GM23338 (cell line): Measurements from ENCODE around the gene KRTAP5-3. TPM values are rescaled to one million over a fixed set of nuclear protein-coding genes. Genes with fewer than 3 reads are reported as not detected.

Experiments
- ATAC-seq: fragments of 200-7000 bp; cut with Tn5 transposase; 3 replicates; pipeline ENCODE4 v1.9.1; 2020
- DNase-seq: peaks from one replicate; pipeline ENCODE4 v3.0.0-alpha.2; 2015; ENCODE audit warnings: low spot score
- H2AFZ ChIP-seq: fragments of 200-600 bp; sonication (generic); 2 replicates; pipeline ENCODE4 v1.8.0; 2016; ENCODE audit warnings: antibody characterized with exemption, mild to moderate bottlenecking, moderate library complexity
- H3F3A ChIP-seq: fragments of 200-600 bp; sonication (generic); replicated peaks from 2 replicates; pipeline ENCODE4 v1.8.0; 2017; ENCODE audit warnings: antibody characterized with exemption, mixed run types, low read depth
- H3K27ac ChIP-seq: fragments of 200-600 bp; sonication (generic); 2 replicates; pipeline ENCODE4 v1.6.1; 2016; ENCODE audit warnings: low read depth
- H3K27me3 ChIP-seq: fragments of 200-600 bp; sonication (generic); 2 replicates; pipeline ENCODE4 v1.8.0; 2016; ENCODE audit warnings: mild to moderate bottlenecking, mixed run types, moderate library complexity; ENCODE audit not compliant: insufficient read depth
- H3K36me3 ChIP-seq: fragments of 200-600 bp; sonication (generic); 2 replicates; pipeline ENCODE4 v1.8.0; 2016; ENCODE audit warnings: mild to moderate bottlenecking; ENCODE audit not compliant: insufficient read depth
- H3K4me1 ChIP-seq: fragments of 200-600 bp; sonication (generic); 2 replicates; pipeline ENCODE4 v1.8.0; 2016; ENCODE audit warnings: mild to moderate bottlenecking, moderate library complexity; ENCODE audit not compliant: insufficient read depth
- H3K4me2 ChIP-seq: fragments of 200-600 bp; sonication (generic); 2 replicates; pipeline ENCODE4 v1.7.1; 2017; ENCODE audit warnings: mixed run types
- H3K4me3 ChIP-seq: fragments of 200-600 bp; sonication (generic); 2 replicates; pipeline ENCODE4 v1.6.1; 2016; ENCODE audit warnings: mixed run types
- H3K79me2 ChIP-seq: fragments of 200-600 bp; sonication (generic); replicated peaks from 2 replicates; pipeline ENCODE4 v1.8.0; 2017; ENCODE audit warnings: mild to moderate bottlenecking; ENCODE audit not compliant: insufficient read depth
- H3K9me2 ChIP-seq: fragments of 200-600 bp; sonication (generic); 2 replicates; pipeline ENCODE4 v1.8.0; 2017; ENCODE audit not compliant: insufficient read depth
- H4K20me1 ChIP-seq: fragments of 200-600 bp; sonication (generic); replicated peaks from 2 replicates; pipeline ENCODE4 v1.8.0; 2017; ENCODE audit warnings: mild to moderate bottlenecking; ENCODE audit not compliant: insufficient read depth
- H3K27ac Mint-ChIP-seq: 2 replicates; pipeline ENCODE4 v1.8.0; 2020; ENCODE audit warnings: inconsistent platforms, mild to moderate bottlenecking, moderate library complexity, mixed read lengths
- H3K27me3 Mint-ChIP-seq: 3 replicates; pipeline ENCODE4 v1.8.0; 2022; ENCODE audit warnings: low read depth, mild to moderate bottlenecking, moderate library complexity, mixed read lengths, inconsistent platforms; ENCODE audit not compliant: insufficient read depth, poor library complexity
- H3K36me3 Mint-ChIP-seq: 3 replicates; pipeline ENCODE4 v1.8.0; 2021; ENCODE audit warnings: low read depth, mild to moderate bottlenecking, inconsistent platforms, moderate library complexity, mixed read lengths
- H3K4me1 Mint-ChIP-seq: 3 replicates; pipeline ENCODE4 v1.8.0; 2020; ENCODE audit warnings: mild to moderate bottlenecking, inconsistent platforms, mixed read lengths
- H3K4me3 Mint-ChIP-seq: 3 replicates; pipeline ENCODE4 v1.8.0; 2021; ENCODE audit warnings: moderate library complexity, mild to moderate bottlenecking, inconsistent platforms, mixed read lengths
- H3K9me3 Mint-ChIP-seq: 3 replicates; pipeline ENCODE4 v1.8.0; 2020; ENCODE audit warnings: moderate library complexity, mild to moderate bottlenecking, inconsistent platforms, mixed read lengths
- CREB1 ChIP-seq: fragments of 250-450 bp; sonication (Bioruptor Pico); IDR thresholded peaks from 2 replicates; pipeline ENCODE4 v1.5.0; 2020; ENCODE audit warnings: low read depth, mild to moderate bottlenecking, moderate library complexity
- EZH2 ChIP-seq: fragments of 200-600 bp; sonication (generic); IDR thresholded peaks from one replicate; pipeline ENCODE4 v1.8.0; 2017; ENCODE audit warnings: antibody characterized with exemption, mild to moderate bottlenecking, low read depth; ENCODE audit not compliant: unreplicated experiment
- EZH2phosphoT487 ChIP-seq: fragments of 200-600 bp; sonication (generic); IDR thresholded peaks from one replicate; pipeline ENCODE4 v1.8.1; 2018; ENCODE audit warnings: antibody characterized with exemption; ENCODE audit not compliant: unreplicated experiment
- JUNB ChIP-seq: IDR thresholded peaks from one replicate; pipeline ENCODE4 v1.6.1; 2016; ENCODE audit warnings: antibody characterized with exemption; ENCODE audit not compliant: unreplicated experiment
- NANOG ChIP-seq: IDR thresholded peaks from 2 replicates; pipeline ENCODE4 v1.6.1; 2016; ENCODE audit warnings: antibody characterized with exemption, borderline replicate concordance
- STAT1 ChIP-seq: IDR thresholded peaks from one replicate; pipeline ENCODE4 v1.6.1; 2016; ENCODE audit warnings: antibody characterized with exemption; ENCODE audit not compliant: unreplicated experiment
- ZNF114 ChIP-seq: fragments of 250-450 bp; sonication (Bioruptor Pico); IDR thresholded peaks from 2 replicates; pipeline ENCODE4 v1.5.0; 2020; ENCODE audit warnings: mild to moderate bottlenecking, moderate library complexity
- polyA plus RNA-seq: library from polyadenylated mRNA; unstranded; fragments of >200 nt; fragmentation: Nextera tagmentation; extraction: Ambion mirVana; gene quantifications from 2 replicates; pipeline ENCODE4 v1.2.1, GENCODE V29; 2016
- total RNA-seq: library from RNA; depleted of rRNA; stranded (reverse); fragments of >200 nt; shearing (Covaris generic); gene quantifications from 2 replicates; pipeline ENCODE4 v1.2.3, GENCODE V29; 2014
- TF ChIP-seq, protein P1 (sequence below): IDR thresholded peaks from one replicate; pipeline ENCODE4 v1.6.1; 2018; ENCODE audit warnings: antibody characterized with exemption; ENCODE audit not compliant: unreplicated experiment
- TF ChIP-seq, protein P2 (sequence below), 2 experiments: fragments of 200-600 bp in 1 of 2; sonication (generic) in 1 of 2; conservative IDR thresholded peaks; 2 replicates each; pipeline versions ENCODE4 v1.5.1 to v1.6.1; 2016 to 2017; ENCODE audit warnings: antibody characterized with exemption in 2 of 2, low read depth in 2 of 2, mild to moderate bottlenecking in 2 of 2, moderate library complexity in 1 of 2
- TF ChIP-seq, protein P3 (sequence below): IDR thresholded peaks from 2 replicates; pipeline ENCODE4 v1.6.1; 2016; ENCODE audit warnings: antibody characterized with exemption
- TF ChIP-seq, protein P4 (sequence below): fragments of 250-450 bp; sonication (Bioruptor Pico); IDR thresholded peaks from 2 replicates; pipeline ENCODE4 v1.5.0; 2020; ENCODE audit warnings: mild to moderate bottlenecking, moderate library complexity

The KRTAP5-3 gene
- total and polyA plus RNA-seq, 2 experiments from 2014 or later, result not detected

DNA sequence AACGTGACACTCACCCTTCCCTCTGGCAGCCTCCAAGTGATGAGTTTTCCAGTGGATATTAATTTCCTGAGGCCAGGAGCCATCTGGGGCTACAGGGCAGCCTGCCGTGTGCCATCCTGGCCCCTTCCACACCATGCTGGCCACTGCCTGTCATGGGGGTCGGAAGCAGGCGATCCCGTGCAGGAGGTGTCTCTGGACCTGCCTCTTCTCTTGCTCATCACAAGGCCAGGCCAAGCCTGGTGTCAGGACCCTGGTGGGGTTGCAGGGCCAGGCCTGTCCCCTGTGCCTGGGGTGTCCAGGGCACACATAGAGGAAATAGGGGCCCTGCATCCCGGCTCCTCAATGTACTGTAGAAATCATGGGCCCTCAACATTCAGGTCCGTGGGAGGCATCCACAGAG lies 3.6 kb downstream of the KRTAP5-3 start (continued):
- TF ChIP-seq, protein P1, sequence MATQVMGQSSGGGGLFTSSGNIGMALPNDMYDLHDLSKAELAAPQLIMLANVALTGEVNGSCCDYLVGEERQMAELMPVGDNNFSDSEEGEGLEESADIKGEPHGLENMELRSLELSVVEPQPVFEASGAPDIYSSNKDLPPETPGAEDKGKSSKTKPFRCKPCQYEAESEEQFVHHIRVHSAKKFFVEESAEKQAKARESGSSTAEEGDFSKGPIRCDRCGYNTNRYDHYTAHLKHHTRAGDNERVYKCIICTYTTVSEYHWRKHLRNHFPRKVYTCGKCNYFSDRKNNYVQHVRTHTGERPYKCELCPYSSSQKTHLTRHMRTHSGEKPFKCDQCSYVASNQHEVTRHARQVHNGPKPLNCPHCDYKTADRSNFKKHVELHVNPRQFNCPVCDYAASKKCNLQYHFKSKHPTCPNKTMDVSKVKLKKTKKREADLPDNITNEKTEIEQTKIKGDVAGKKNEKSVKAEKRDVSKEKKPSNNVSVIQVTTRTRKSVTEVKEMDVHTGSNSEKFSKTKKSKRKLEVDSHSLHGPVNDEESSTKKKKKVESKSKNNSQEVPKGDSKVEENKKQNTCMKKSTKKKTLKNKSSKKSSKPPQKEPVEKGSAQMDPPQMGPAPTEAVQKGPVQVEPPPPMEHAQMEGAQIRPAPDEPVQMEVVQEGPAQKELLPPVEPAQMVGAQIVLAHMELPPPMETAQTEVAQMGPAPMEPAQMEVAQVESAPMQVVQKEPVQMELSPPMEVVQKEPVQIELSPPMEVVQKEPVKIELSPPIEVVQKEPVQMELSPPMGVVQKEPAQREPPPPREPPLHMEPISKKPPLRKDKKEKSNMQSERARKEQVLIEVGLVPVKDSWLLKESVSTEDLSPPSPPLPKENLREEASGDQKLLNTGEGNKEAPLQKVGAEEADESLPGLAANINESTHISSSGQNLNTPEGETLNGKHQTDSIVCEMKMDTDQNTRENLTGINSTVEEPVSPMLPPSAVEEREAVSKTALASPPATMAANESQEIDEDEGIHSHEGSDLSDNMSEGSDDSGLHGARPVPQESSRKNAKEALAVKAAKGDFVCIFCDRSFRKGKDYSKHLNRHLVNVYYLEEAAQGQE, result no peak
- TF ChIP-seq JUNB, result no peak
- TF ChIP-seq CREB1 (CRISPR knock-in tag), result no peak
- no peak for TF ChIP-seq EZH2
- TF ChIP-seq NANOG, result no peak
- TF ChIP-seq, protein P2, sequence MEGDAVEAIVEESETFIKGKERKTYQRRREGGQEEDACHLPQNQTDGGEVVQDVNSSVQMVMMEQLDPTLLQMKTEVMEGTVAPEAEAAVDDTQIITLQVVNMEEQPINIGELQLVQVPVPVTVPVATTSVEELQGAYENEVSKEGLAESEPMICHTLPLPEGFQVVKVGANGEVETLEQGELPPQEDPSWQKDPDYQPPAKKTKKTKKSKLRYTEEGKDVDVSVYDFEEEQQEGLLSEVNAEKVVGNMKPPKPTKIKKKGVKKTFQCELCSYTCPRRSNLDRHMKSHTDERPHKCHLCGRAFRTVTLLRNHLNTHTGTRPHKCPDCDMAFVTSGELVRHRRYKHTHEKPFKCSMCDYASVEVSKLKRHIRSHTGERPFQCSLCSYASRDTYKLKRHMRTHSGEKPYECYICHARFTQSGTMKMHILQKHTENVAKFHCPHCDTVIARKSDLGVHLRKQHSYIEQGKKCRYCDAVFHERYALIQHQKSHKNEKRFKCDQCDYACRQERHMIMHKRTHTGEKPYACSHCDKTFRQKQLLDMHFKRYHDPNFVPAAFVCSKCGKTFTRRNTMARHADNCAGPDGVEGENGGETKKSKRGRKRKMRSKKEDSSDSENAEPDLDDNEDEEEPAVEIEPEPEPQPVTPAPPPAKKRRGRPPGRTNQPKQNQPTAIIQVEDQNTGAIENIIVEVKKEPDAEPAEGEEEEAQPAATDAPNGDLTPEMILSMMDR (conservative IDR thresholded peaks at IDR 0.05; ENCODE audit: low read depth in 2 of 2), result no peak
- TF ChIP-seq ZNF114 (CRISPR knock-in tag), result no peak
- no peak for TF ChIP-seq STAT1
- no peak for TF ChIP-seq EZH2phosphoT487
- TF ChIP-seq, protein P3, sequence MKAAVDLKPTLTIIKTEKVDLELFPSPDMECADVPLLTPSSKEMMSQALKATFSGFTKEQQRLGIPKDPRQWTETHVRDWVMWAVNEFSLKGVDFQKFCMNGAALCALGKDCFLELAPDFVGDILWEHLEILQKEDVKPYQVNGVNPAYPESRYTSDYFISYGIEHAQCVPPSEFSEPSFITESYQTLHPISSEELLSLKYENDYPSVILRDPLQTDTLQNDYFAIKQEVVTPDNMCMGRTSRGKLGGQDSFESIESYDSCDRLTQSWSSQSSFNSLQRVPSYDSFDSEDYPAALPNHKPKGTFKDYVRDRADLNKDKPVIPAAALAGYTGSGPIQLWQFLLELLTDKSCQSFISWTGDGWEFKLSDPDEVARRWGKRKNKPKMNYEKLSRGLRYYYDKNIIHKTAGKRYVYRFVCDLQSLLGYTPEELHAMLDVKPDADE, result no peak

DNA sequence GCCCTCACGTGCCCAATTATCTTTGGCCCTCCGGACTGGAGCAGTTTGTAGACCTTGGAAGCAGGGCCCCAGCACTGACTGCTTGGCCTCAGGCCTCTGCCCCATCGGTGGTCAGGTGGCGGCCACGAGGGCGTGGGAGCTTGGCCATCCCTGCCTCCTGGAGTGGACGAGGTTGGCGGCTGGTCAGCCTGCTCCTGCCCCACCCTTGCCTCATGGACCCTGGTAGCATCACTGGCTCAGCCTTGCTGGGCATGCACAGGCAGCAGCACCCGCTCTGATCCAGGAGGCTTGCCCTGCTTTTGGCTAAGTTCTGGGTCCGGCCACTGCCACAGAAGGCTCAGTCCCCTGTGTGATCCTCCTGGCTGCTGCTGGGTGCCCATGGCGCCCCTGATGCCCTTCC lies 4.1 kb downstream of the KRTAP5-3 start:
- Mint-ChIP-seq H3K4me3 (no peak overlapping the region), H3K27me3 (peaks cover 9% of the 10 kb centered on the region), H3K36me3 (peaks cover 5% of the 10 kb centered on the region; the same call in 1 of the 3 replicates), H3K4me1 (peaks cover 15% of the 10 kb centered on the region), H3K27ac (no peak overlapping the region), H3K9me3 (peaks cover 20% of the 10 kb centered on the region)
- Histone ChIP-seq H3K36me3 (no peaks in the 10 kb centered on the region), H3K27me3 (no peaks in the 10 kb centered on the region), H3K27ac (no peak overlapping the region), H3K4me3 (no peak overlapping the region), H3K79me2 (no peaks in the 10 kb centered on the region), H3K4me1 (no peaks in the 10 kb centered on the region), H3K4me2 (no peak overlapping the region), H3F3A (no peaks in the 10 kb centered on the region), H2AFZ (no peak overlapping the region), H4K20me1 (no peaks in the 10 kb centered on the region), H3K9me2 (no peaks in the 10 kb centered on the region)
- no peak for ATAC-seq
- no peak for DNase-seq
- TF ChIP-seq CREB1 (CRISPR knock-in tag), result no peak
- TF ChIP-seq, protein P4, sequence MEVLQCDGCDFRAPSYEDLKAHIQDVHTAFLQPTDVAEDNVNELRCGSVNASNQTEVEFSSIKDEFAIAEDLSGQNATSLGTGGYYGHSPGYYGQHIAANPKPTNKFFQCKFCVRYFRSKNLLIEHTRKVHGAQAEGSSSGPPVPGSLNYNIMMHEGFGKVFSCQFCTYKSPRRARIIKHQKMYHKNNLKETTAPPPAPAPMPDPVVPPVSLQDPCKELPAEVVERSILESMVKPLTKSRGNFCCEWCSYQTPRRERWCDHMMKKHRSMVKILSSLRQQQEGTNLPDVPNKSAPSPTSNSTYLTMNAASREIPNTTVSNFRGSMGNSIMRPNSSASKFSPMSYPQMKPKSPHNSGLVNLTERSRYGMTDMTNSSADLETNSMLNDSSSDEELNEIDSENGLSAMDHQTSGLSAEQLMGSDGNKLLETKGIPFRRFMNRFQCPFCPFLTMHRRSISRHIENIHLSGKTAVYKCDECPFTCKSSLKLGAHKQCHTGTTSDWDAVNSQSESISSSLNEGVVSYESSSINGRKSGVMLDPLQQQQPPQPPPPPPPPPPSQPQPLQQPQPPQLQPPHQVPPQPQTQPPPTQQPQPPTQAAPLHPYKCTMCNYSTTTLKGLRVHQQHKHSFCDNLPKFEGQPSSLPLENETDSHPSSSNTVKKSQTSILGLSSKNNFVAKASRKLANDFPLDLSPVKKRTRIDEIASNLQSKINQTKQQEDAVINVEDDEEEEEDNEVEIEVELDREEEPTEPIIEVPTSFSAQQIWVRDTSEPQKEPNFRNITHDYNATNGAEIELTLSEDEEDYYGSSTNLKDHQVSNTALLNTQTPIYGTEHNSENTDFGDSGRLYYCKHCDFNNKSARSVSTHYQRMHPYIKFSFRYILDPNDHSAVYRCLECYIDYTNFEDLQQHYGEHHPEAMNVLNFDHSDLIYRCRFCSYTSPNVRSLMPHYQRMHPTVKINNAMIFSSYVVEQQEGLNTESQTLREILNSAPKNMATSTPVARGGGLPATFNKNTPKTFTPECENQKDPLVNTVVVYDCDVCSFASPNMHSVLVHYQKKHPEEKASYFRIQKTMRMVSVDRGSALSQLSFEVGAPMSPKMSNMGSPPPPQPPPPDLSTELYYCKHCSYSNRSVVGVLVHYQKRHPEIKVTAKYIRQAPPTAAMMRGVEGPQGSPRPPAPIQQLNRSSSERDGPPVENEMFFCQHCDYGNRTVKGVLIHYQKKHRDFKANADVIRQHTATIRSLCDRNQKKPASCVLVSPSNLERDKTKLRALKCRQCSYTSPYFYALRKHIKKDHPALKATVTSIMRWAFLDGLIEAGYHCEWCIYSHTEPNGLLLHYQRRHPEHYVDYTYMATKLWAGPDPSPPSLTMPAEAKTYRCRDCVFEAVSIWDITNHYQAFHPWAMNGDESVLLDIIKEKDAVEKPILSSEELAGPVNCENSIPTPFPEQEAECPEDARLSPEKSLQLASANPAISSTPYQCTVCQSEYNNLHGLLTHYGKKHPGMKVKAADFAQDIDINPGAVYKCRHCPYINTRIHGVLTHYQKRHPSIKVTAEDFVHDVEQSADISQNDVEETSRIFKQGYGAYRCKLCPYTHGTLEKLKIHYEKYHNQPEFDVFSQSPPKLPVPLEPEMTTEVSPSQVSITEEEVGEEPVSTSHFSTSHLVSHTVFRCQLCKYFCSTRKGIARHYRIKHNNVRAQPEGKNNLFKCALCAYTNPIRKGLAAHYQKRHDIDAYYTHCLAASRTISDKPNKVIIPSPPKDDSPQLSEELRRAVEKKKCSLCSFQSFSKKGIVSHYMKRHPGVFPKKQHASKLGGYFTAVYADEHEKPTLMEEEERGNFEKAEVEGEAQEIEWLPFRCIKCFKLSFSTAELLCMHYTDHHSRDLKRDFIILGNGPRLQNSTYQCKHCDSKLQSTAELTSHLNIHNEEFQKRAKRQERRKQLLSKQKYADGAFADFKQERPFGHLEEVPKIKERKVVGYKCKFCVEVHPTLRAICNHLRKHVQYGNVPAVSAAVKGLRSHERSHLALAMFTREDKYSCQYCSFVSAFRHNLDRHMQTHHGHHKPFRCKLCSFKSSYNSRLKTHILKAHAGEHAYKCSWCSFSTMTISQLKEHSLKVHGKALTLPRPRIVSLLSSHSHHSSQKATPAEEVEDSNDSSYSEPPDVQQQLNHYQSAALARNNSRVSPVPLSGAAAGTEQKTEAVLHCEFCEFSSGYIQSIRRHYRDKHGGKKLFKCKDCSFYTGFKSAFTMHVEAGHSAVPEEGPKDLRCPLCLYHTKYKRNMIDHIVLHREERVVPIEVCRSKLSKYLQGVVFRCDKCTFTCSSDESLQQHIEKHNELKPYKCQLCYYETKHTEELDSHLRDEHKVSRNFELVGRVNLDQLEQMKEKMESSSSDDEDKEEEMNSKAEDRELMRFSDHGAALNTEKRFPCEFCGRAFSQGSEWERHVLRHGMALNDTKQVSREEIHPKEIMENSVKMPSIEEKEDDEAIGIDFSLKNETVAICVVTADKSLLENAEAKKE, result no peak
- TF ChIP-seq, protein P2 (conservative IDR thresholded peaks at IDR 0.05; ENCODE audit: low read depth in 2 of 2), result no peak
